ENCODE results near the gene SYNE3. TPM values are rescaled to one million over a fixed set of nuclear protein-coding genes. Genes with fewer than 3 reads are reported as not detected.

SYNE3 gene
- total RNA-seq, 1 donor: 27.6 TPM

- peaks cover 7% of the 10 kb centered on the region for H3K4me1 ChIP-seq (ENCODE audit: insufficient read depth, low read length)
- no peak overlapping the region for H3K4me3 ChIP-seq (ENCODE audit: low read length)
- H3K9me3 ChIP-seq (ENCODE audit: low read depth, low read length): no peaks in the 10 kb centered on the region
- no peaks in the 10 kb centered on the region for H3K27me3 ChIP-seq (ENCODE audit: insufficient read depth, low read length)
Observed at GRCh38 chr14:95471016-95471415, 45.4 kb downstream of the SYNE3 start.

GRCh38 chr14:95469134-95469481 is 47.3 kb downstream of the SYNE3 start:
- H3K4me3 ChIP-seq (ENCODE audit: low read length): no peak overlapping the region
- H3K9me3 ChIP-seq (ENCODE audit: low read depth, low read length): no peaks in the 10 kb centered on the region
- no peaks in the 10 kb centered on the region for H3K27me3 ChIP-seq (ENCODE audit: insufficient read depth, low read length)
- H3K4me1 ChIP-seq (ENCODE audit: insufficient read depth, low read length): peaks cover 26% of the 10 kb centered on the region

GRCh38 chr14:95468448-95469133 is 47.9 kb downstream of the SYNE3 start:
- Histone ChIP-seq H3K4me3 (ENCODE audit: low read length) (no peak overlapping the region), H3K4me1 (ENCODE audit: insufficient read depth, low read length) (peaks cover 31% of the 10 kb centered on the region), H3K9me3 (ENCODE audit: low read depth, low read length) (no peaks in the 10 kb centered on the region), H3K27me3 (ENCODE audit: insufficient read depth, low read length) (no peaks in the 10 kb centered on the region)

GRCh38 chr14:95467657-95468056 is 48.8 kb downstream of the SYNE3 start:
- Histone ChIP-seq H3K4me1 (ENCODE audit: insufficient read depth, low read length) (peaks cover 34% of the 10 kb centered on the region), H3K4me3 (ENCODE audit: low read length) (no peak overlapping the region), H3K9me3 (ENCODE audit: low read depth, low read length) (no peaks in the 10 kb centered on the region), H3K27me3 (ENCODE audit: insufficient read depth, low read length) (no peaks in the 10 kb centered on the region)

- H3K9me3 ChIP-seq (ENCODE audit: low read depth, low read length): no peaks in the 10 kb centered on the region
- H3K4me3 ChIP-seq (ENCODE audit: low read length): no peak overlapping the region
- H3K4me1 ChIP-seq (ENCODE audit: insufficient read depth, low read length): peaks cover 39% of the 10 kb centered on the region
- H3K27me3 ChIP-seq (ENCODE audit: insufficient read depth, low read length): no peaks in the 10 kb centered on the region
Observed at GRCh38 chr14:95467232-95467631, 49.2 kb downstream of the SYNE3 start.

Other genes starting within 250 kb of the SYNE3 start
- gene CLMN, start 196.7 kb downstream of the SYNE3 start, total RNA-seq: 9.0 TPM
- 14.4 TPM for gene GLRX5, start 18.4 kb upstream of the SYNE3 start, total RNA-seq
- gene TCL1B, start 169.8 kb upstream of the SYNE3 start, total RNA-seq: 0.21 TPM
- 3.0 TPM for gene TCL1A, start 197.5 kb upstream of the SYNE3 start, total RNA-seq